H54 (cell line): ENCODE results near the gene TEPSIN.

Experiments
- DNase-seq: peaks from one replicate; pipeline ENCODE4 v3.0.0; 2011; ENCODE audit warnings: low spot score, mixed read lengths; ENCODE audit not compliant: insufficient read length
- FAIRE-seq: peaks from 3 replicates; lab custom pipeline; 2011; peaks lifted over from hg19 to GRCh38; lab: Jason Lieb, UNC
- POLR2A ChIP-seq: IDR thresholded peaks from 2 replicates; pipeline ENCODE4 v1.6.1; 2011; ENCODE audit warnings: low read depth, mild to moderate bottlenecking, low read length

The TEPSIN gene

DNA sequence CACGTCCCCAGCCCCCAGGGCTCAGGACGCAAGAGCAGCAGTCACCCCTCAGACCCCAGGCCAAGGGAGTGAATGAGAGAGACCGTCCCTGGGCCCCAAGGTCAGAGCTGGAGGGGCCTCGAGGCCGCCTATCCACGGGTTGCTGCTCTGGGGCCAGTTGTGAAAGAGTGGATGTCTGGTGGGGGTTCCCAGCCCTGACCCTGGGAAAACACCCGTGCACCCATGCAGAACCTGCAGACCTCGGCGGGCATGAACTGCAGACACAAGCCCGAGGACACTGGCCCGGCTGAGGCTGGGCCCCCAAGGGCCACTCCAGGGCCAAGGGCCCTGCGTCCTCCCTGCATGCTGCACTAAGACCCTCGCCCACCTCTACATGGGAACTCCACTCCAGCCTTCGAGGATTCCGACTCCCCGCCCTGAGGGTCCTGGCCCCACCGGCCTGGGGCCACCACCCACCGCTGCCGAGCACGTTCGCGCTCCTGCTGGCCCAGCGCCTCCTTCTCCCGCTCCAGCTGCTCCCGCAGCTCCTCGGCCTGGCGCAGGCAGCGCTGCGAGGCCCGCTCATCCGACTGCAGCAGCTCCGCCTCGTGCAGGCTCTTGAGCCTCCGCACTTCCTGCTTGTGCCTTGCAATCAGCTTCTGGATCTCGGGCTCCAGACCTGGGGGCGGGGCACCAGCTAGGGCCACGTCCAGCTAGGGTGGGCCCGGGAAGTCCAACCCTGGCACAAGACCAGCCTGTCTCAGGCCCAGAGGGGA, 45.2 kb downstream of the TEPSIN start:
- FAIRE-seq = no peak
- DNase-seq = no peak
- TF ChIP-seq POLR2A = no peak

DNA sequence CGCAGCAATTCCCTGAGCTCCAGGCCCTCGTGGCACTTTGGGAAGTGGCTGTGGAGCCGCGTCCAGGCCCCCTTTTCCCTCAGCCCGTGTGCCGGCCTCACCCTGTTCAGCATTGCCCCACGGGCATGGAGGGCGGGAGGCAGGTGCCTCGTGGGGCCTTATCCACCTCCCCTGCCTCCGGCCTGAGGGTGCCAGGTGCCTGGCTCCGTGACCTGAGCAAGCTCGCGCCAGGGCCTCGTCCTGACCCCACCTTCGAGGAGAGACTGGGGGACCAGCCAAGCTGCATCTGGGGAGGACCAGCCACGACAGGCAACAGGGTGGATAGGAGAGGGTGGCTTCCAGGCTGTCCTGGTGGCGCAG, 45.8 kb downstream of the TEPSIN start:
- TF ChIP-seq POLR2A = no peak
- FAIRE-seq (no peak), DNase-seq (no peak)

DNA sequence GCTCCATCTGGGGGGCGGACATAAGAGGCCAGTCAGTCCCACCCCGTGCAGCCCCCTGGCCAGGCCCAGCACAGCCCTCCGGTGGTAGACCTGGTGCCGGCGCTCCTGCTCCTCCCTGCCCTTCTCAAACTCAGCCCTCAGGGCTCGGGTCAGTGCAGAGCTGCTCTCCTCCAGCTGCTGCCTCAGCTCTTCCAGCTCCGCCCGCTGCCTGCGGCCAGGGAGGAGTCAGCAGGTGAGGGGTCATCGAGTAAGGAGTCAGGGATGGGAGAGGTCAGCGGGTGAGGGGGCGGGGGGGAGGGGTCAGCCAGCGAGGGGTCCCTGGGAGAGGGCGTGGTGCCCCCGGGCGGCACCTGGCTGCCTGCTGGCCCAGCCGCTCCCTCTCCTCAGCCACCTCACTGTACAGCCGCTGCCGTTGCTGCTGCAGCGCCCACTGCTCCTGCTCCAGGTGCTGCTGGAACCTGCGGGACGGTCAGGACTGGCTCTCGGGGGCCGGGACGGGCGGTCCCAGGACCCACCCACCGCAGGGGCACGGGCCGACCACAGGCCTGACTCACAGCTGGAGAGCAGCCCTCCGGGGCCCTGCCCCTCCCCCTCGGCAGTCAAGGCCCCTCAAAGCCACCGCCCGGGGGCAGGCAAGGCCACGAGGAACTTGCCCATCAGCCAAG, 46.3 kb downstream of the TEPSIN start:
- no peak for TF ChIP-seq POLR2A
- no peak for DNase-seq
- FAIRE-seq = no peak

DNA sequence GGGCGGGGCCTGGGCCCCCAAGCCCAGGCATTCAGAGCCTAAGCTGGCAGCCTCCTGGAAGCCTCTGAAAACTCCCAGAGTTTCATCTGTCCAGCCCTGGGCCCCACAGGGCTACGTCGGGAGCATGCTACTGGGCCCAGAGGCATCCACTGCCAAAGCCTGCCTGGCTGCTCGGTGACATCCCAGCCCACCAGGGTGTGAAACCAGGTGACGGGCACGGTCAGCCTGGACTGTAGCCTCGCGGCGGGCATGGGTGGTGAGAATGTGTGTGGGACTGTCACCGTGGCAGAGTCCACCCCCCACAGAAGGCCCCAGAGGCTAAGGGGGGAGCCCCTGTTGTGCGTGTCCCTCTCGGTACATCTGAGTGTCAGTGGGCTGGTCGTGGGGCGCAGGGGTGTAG, 47.2 kb downstream of the TEPSIN start:
- no peak for TF ChIP-seq POLR2A
- no peak for FAIRE-seq

DNA sequence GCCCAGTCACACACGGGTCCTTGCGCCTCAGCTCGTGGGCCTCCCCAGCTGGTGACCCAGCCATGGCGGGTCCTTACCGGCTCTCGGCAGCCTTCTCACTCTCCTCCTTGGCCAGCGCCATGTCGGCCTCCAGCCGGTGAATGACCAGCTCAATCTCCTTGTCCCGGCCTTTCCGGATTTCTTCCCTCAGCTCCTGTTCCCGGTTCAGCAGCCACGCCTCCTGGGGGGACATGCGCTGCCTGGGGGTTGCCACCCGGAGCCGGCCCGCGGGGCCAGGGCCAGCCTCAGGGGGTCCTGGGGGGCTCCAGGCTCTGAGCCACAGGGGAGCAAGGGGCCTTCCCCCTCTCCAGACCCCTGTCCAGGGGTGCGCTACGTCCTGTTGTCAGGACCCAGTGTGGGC, 47.7 kb downstream of the TEPSIN start:
- no peak for DNase-seq
- TF ChIP-seq POLR2A = no peak
- no peak for FAIRE-seq

More for the DNA sequence above, 47.2 kb downstream of the TEPSIN start:
- no peak for DNase-seq

DNA sequence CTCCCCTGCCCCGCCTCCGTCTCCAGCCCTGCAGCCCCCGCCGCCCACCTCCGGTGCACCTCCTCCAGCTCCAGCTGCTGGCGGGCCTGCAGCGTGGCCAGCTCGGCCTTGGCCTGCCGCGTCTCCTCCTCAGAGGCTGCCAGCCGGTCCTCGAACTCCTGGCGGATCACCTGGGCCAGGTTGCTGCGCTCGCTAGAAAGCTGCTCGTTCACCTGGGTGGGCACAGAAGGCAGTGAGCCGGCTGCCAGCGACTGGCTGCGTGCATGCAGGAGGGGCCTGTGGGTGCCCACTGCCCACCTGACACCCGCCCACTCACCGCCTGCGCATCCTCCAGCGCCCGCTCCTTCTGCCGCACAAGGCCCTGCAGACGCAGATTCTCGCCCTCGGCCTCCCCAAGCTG, 48.3 kb downstream of the TEPSIN start:
- no peak for FAIRE-seq
- DNase-seq = no peak
- no peak for TF ChIP-seq POLR2A

DNA sequence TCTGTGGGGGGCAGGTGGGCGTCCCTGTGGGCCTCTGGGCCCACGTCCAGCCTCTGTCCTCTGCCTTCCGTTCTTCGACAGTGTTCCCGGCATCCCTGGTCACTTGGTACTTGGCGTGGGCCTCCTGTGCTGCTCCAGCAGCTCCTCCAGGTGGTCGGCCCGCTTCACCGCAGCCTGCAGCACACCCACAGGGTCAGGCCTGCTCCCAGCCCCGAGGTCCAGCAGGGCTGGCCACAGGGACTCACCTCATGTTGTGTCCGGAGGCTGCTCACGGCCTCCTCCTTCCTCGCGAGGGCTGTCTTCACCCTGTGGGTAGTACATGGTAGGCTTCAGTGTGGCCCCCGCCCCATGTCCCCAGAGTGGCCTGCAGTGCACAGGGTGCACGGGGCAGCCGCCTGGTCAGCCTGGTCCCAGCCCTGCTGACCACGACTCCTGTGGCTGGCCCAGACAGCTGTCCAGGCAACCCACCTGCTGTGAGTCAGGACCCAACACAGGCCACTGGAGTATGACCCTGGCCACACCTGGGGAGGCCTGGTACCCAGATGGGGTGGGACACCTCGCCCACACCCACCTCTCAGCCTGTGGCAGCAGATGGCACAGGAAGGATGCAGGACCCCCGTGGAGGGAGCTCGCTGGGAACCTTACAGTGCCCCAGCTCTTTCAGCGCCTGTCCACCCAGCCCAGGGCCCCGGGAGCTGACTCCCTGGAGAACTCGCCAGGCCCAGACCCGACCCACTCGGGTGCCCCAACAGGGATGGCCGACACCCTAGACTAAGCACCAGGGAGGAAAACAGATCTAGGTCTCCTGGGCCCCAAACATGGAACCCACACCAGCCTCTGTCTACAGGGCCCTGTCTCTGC, 49.0 kb downstream of the TEPSIN start:
- FAIRE-seq (no peak), DNase-seq (peak; percentile 44)
- TF ChIP-seq POLR2A = no peak

DNA sequence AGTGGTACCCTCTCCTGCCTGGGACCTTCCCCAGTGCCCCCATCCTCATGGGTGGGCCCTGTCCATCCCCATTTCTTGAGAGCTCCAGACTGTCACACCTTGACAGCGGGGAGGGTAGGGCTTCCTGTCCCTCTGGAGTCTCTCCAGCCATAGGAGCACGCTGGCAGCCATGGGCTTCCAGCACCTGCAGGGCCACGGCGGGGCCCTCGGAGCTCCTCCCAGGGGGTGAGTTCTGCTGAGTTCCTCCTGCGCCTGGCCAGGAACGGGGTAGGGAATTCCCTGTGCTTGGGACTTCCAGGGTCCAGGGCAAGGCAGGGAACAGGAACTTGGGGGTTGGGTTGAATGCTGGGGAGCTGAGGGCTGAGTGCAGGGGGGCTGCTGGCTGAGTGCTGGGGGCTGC, 49.8 kb downstream of the TEPSIN start:
- FAIRE-seq = no peak
- TF ChIP-seq POLR2A = no peak

DNA sequence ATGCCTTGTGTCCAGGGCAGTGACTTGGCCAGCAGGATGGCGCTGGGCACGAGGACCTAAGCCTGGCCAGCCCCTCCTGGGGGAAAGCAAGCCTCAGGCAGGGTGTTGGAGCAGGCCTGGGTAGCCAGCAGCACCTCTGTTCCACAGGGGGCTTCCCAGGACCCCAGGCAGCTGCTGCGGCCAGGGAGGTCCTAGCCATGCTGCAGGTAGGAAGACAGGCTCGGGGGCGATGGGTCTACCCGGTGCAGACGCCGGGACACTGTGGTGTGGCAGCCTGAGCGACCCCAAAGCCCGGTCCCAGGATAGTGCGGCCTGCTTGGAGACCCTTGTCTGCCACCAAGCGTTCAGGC, 50.4 kb downstream of the TEPSIN start:
- no peak for TF ChIP-seq POLR2A
- FAIRE-seq (no peak), DNase-seq (no peak)

More for the DNA sequence above, 49.8 kb downstream of the TEPSIN start:
- DNase-seq = no peak

DNA sequence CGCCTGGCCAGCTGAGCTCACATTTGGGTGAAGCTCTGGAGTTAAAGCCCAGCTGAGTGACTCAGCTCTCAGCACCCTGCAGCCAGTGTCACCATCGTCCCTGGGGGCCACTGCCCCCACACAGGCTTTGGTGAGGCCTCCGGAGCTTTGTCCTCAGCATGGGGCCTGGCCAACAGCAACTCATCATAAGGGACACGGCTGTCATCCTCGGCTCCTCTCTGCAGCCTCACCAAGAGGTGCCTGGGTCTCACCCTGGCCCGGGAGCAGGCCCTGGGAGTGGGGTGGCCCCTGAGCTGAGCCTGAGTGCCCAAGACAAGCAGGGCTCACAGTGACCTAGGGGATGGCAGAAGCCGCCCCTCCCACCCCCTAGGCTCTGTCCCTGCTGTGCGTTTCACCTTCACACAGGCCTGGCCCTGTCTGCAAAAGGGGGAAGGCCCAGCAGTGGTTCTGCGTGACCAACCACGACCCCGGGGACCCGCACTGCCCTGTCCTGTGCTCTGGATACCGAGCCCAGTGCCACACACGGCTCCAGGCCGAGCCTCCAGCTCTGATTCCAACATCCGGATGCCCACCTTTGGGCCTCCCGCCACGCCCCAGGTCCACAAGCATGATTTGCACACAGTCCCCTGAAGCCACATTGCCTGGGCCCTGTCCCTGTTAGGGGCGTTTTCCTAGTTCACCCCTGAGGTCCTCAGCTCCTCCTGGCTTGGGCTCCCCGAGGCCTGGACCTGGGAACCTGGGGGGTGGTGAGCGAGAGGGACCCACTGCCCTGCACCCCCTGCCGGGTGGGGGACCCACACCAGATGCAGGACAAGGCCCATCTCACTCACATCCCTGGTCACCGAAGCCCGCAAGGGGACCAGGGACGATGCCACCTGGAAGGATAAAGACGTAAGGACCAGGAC, 51.0 kb downstream of the TEPSIN start:
- no peak for DNase-seq
- FAIRE-seq = no peak
- no peak for TF ChIP-seq POLR2A

DNA sequence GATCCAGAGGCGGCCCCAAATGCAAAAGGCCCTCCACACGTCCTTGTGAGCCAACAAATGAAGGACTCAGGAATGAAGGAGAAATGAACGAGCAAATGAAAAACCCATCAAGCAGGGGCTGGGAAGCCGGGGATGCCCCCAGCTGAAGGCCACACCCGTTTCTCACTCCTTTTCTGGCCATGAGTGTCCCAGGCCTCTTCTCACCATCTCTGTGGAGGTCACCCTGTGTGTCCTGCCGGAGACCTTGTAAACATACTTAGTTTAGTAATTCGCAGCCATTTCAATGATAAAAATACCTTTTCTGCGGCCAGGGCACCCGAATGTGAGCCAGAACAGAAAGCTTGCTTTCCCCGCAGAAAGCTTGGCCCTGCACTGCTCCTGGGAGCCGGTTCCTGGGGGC, 51.7 kb downstream of the TEPSIN start:
- FAIRE-seq (no peak), DNase-seq (no peak)
- no peak for TF ChIP-seq POLR2A

DNA sequence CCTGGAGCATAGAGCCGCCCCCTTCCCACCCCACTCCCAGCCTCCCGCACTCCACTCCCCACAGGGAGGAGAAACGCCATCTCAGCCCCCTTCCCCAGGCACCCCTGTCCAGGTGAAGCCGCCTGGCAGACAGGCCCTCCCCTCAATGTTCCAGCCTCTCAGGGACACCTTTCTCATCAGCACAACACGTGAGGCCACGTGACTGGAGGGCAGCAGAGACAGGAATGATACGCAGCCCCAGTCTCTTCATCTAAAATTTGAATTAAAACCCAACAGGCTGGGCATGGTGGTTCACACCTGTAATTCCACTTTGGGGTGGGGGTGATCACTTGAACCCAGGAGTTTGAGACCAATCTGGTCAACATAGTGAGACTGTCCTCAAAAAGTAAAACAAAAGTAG, 52.7 kb downstream of the TEPSIN start:
- FAIRE-seq = no peak
- no peak for TF ChIP-seq POLR2A
- no peak for DNase-seq

DNA sequence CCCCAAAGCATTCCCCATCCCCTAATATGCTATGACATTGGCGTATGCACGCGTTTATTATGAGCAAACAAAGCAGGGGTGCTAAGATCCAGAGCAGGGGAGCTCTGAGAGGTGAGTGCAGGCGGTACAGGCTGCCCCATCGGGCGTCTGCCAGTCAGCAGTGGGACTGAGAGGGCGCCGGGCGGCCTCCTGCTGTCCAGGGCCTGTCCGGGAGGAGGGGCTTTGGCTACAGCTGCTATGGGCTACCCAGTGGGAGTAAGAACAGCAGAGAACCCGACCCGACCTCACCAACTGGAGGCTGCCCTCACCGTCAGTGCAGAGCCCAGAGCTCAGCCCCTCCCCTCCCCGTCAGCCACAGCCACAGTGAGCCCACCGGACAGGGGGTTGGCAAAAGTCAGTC, 54.3 kb downstream of the TEPSIN start:
- TF ChIP-seq POLR2A = no peak
- DNase-seq (no peak), FAIRE-seq (no peak)

DNA sequence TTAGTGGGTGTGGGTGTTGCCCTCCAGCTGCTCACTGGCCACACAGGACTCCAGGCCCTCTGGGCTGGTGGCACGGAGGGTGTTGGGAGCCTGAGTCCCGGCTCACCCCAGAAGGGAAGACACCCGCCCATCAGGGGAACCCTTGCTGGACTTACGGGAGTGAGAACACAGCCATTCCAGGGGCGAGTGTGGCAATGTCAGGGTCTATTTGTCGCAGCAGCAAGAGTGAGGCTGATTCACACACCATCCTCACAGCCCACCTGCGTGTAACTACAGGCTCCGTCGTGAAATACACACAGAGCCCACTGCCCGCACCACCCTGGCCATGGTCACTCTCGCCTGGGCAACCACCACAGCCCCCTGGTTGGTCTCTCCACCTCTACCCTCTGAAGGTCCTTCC, 55.0 kb downstream of the TEPSIN start:
- no peak for TF ChIP-seq POLR2A
- FAIRE-seq (no peak), DNase-seq (no peak)
